ENCODE results near the gene ADD3.

Gene ADD3

GRCh38 chr10:110141185-110141584, 133.4 kb downstream of the ADD3 start:
- Histone ChIP-seq H3K36me3 (ENCODE audit: insufficient read depth, low read length) (no peaks in the 10 kb centered on the region), H3K4me3 (ENCODE audit: low read length) (no peak overlapping the region), H3K4me1 (ENCODE audit: insufficient read depth, low read length) (peaks cover 3% of the 10 kb centered on the region), H3K27me3 (ENCODE audit: insufficient read depth, low read length) (no peaks in the 10 kb centered on the region), H2AFZ (ENCODE audit: low read depth, low read length) (no peak overlapping the region), H3K9me3 (ENCODE audit: low read length) (no peaks in the 10 kb centered on the region)

GRCh38 chr10:110141871-110142635, 134.3 kb downstream of the ADD3 start:
- Histone ChIP-seq H3K27me3 (ENCODE audit: insufficient read depth, low read length) (no peaks in the 10 kb centered on the region), H2AFZ (ENCODE audit: low read depth, low read length) (no peak overlapping the region), H3K36me3 (ENCODE audit: insufficient read depth, low read length) (no peaks in the 10 kb centered on the region), H3K4me1 (ENCODE audit: insufficient read depth, low read length) (peaks cover 3% of the 10 kb centered on the region), H3K9me3 (ENCODE audit: low read length) (no peaks in the 10 kb centered on the region), H3K4me3 (ENCODE audit: low read length) (no peak overlapping the region)

GRCh38 chr10:110142965-110143364, 135.2 kb downstream of the ADD3 start:
- H3K36me3 ChIP-seq (ENCODE audit: insufficient read depth, low read length): no peaks in the 10 kb centered on the region
- H3K9me3 ChIP-seq (ENCODE audit: low read length): no peaks in the 10 kb centered on the region
- no peak overlapping the region for H2AFZ ChIP-seq (ENCODE audit: low read depth, low read length)
- no peaks in the 10 kb centered on the region for H3K27me3 ChIP-seq (ENCODE audit: insufficient read depth, low read length)
- peaks cover 6% of the 10 kb centered on the region for H3K4me1 ChIP-seq (ENCODE audit: insufficient read depth, low read length)
- H3K4me3 ChIP-seq (ENCODE audit: low read length): no peak overlapping the region

- Histone ChIP-seq H3K4me1 (ENCODE audit: insufficient read depth, low read length) (peaks cover 8% of the 10 kb centered on the region), H3K4me3 (ENCODE audit: low read length) (no peak overlapping the region), H3K27me3 (ENCODE audit: insufficient read depth, low read length) (no peaks in the 10 kb centered on the region), H3K9me3 (ENCODE audit: low read length) (no peaks in the 10 kb centered on the region), H2AFZ (ENCODE audit: low read depth, low read length) (no peak overlapping the region), H3K36me3 (ENCODE audit: insufficient read depth, low read length) (no peaks in the 10 kb centered on the region)
Measured at GRCh38 chr10:110144507-110144906, 136.7 kb downstream of the ADD3 start.

- Histone ChIP-seq H3K36me3 (ENCODE audit: insufficient read depth, low read length) (no peaks in the 10 kb centered on the region), H3K27me3 (ENCODE audit: insufficient read depth, low read length) (no peaks in the 10 kb centered on the region), H2AFZ (ENCODE audit: low read depth, low read length) (no peak overlapping the region), H3K9me3 (ENCODE audit: low read length) (no peaks in the 10 kb centered on the region), H3K4me3 (ENCODE audit: low read length) (no peak overlapping the region), H3K4me1 (ENCODE audit: insufficient read depth, low read length) (peaks cover 31% of the 10 kb centered on the region)
Measured at GRCh38 chr10:110147961-110148360, 140.2 kb downstream of the ADD3 start.

- Histone ChIP-seq H3K4me1 (ENCODE audit: insufficient read depth, low read length) (peaks cover 38% of the 10 kb centered on the region), H3K4me3 (ENCODE audit: low read length) (no peak overlapping the region), H2AFZ (ENCODE audit: low read depth, low read length) (no peak overlapping the region), H3K36me3 (ENCODE audit: insufficient read depth, low read length) (no peaks in the 10 kb centered on the region), H3K27me3 (ENCODE audit: insufficient read depth, low read length) (no peaks in the 10 kb centered on the region), H3K9me3 (ENCODE audit: low read length) (no peaks in the 10 kb centered on the region)
Measured at GRCh38 chr10:110149259-110149658, 141.5 kb downstream of the ADD3 start.

- H3K27me3 ChIP-seq (ENCODE audit: insufficient read depth, low read length): no peaks in the 10 kb centered on the region
- peaks cover 38% of the 10 kb centered on the region for H3K4me1 ChIP-seq (ENCODE audit: insufficient read depth, low read length)
- H3K9me3 ChIP-seq (ENCODE audit: low read length): no peaks in the 10 kb centered on the region
- no peaks in the 10 kb centered on the region for H3K36me3 ChIP-seq (ENCODE audit: insufficient read depth, low read length)
- no peak overlapping the region for H2AFZ ChIP-seq (ENCODE audit: low read depth, low read length)
- no peak overlapping the region for H3K4me3 ChIP-seq (ENCODE audit: low read length)
Measured at GRCh38 chr10:110150046-110150445, 142.3 kb downstream of the ADD3 start.

GRCh38 chr10:110150981-110151380, 143.2 kb downstream of the ADD3 start:
- no peaks in the 10 kb centered on the region for H3K9me3 ChIP-seq (ENCODE audit: low read length)
- no peak overlapping the region for H2AFZ ChIP-seq (ENCODE audit: low read depth, low read length)
- H3K4me3 ChIP-seq (ENCODE audit: low read length): no peak overlapping the region
- peaks cover 38% of the 10 kb centered on the region for H3K4me1 ChIP-seq (ENCODE audit: insufficient read depth, low read length)
- no peaks in the 10 kb centered on the region for H3K27me3 ChIP-seq (ENCODE audit: insufficient read depth, low read length)
- H3K36me3 ChIP-seq (ENCODE audit: insufficient read depth, low read length): no peaks in the 10 kb centered on the region

- Histone ChIP-seq H3K4me1 (ENCODE audit: insufficient read depth, low read length) (peaks cover 38% of the 10 kb centered on the region), H3K36me3 (ENCODE audit: insufficient read depth, low read length) (no peaks in the 10 kb centered on the region), H3K4me3 (ENCODE audit: low read length) (no peak overlapping the region), H3K9me3 (ENCODE audit: low read length) (no peaks in the 10 kb centered on the region), H3K27me3 (ENCODE audit: insufficient read depth, low read length) (no peaks in the 10 kb centered on the region), H2AFZ (ENCODE audit: low read depth, low read length) (no peak overlapping the region)
Measured at GRCh38 chr10:110151467-110151866, 143.7 kb downstream of the ADD3 start.

GRCh38 chr10:110151971-110152370, 144.2 kb downstream of the ADD3 start:
- Histone ChIP-seq H3K9me3 (ENCODE audit: low read length) (no peaks in the 10 kb centered on the region), H3K36me3 (ENCODE audit: insufficient read depth, low read length) (no peaks in the 10 kb centered on the region), H3K27me3 (ENCODE audit: insufficient read depth, low read length) (no peaks in the 10 kb centered on the region), H3K4me3 (ENCODE audit: low read length) (no peak overlapping the region), H3K4me1 (ENCODE audit: insufficient read depth, low read length) (peaks cover 38% of the 10 kb centered on the region), H2AFZ (ENCODE audit: low read depth, low read length) (no peak overlapping the region)

- no peaks in the 10 kb centered on the region for H3K27me3 ChIP-seq (ENCODE audit: insufficient read depth, low read length)
- no peak overlapping the region for H2AFZ ChIP-seq (ENCODE audit: low read depth, low read length)
- H3K4me3 ChIP-seq (ENCODE audit: low read length): no peak overlapping the region
- H3K9me3 ChIP-seq (ENCODE audit: low read length): no peaks in the 10 kb centered on the region
- no peaks in the 10 kb centered on the region for H3K36me3 ChIP-seq (ENCODE audit: insufficient read depth, low read length)
- H3K4me1 ChIP-seq (ENCODE audit: insufficient read depth, low read length): peaks cover 30% of the 10 kb centered on the region
Measured at GRCh38 chr10:110153396-110153795, 145.6 kb downstream of the ADD3 start.

GRCh38 chr10:110156046-110156445, 148.3 kb downstream of the ADD3 start:
- Histone ChIP-seq H3K27me3 (ENCODE audit: insufficient read depth, low read length) (no peaks in the 10 kb centered on the region), H3K4me1 (ENCODE audit: insufficient read depth, low read length) (peaks cover 24% of the 10 kb centered on the region), H3K4me3 (ENCODE audit: low read length) (no peak overlapping the region), H3K9me3 (ENCODE audit: low read length) (no peaks in the 10 kb centered on the region), H3K36me3 (ENCODE audit: insufficient read depth, low read length) (no peaks in the 10 kb centered on the region), H2AFZ (ENCODE audit: low read depth, low read length) (no peak overlapping the region)

GRCh38 chr10:110158051-110159005, 150.5 kb downstream of the ADD3 start:
- Histone ChIP-seq H3K27me3 (ENCODE audit: insufficient read depth, low read length) (no peaks in the 10 kb centered on the region), H3K9me3 (ENCODE audit: low read length) (no peaks in the 10 kb centered on the region), H3K36me3 (ENCODE audit: insufficient read depth, low read length) (no peaks in the 10 kb centered on the region), H2AFZ (ENCODE audit: low read depth, low read length) (no peak overlapping the region), H3K4me1 (ENCODE audit: insufficient read depth, low read length) (peaks cover 3% of the 10 kb centered on the region), H3K4me3 (ENCODE audit: low read length) (no peak overlapping the region)

All from neuron (in vitro differentiated cells).